Stimulated activated CD8-positive, alpha-beta memory T cell treated with anti-CD3 and anti-CD28 coated beads, Interleukin-2, amount 100 ng/mL, for 48 hours (primary cell): ENCODE data around the gene SLC27A4.
A peak's percentile ranks its signal among the peaks of the same experiment; 100 is the strongest.

Source experiments
- DNase-seq, 2 donors: peaks; one replicate each; pipeline ENCODE4 v3.0.0-alpha.2; 2020; ENCODE audit warnings: low read depth in 2 of 2

SLC27A4 gene

DNA sequence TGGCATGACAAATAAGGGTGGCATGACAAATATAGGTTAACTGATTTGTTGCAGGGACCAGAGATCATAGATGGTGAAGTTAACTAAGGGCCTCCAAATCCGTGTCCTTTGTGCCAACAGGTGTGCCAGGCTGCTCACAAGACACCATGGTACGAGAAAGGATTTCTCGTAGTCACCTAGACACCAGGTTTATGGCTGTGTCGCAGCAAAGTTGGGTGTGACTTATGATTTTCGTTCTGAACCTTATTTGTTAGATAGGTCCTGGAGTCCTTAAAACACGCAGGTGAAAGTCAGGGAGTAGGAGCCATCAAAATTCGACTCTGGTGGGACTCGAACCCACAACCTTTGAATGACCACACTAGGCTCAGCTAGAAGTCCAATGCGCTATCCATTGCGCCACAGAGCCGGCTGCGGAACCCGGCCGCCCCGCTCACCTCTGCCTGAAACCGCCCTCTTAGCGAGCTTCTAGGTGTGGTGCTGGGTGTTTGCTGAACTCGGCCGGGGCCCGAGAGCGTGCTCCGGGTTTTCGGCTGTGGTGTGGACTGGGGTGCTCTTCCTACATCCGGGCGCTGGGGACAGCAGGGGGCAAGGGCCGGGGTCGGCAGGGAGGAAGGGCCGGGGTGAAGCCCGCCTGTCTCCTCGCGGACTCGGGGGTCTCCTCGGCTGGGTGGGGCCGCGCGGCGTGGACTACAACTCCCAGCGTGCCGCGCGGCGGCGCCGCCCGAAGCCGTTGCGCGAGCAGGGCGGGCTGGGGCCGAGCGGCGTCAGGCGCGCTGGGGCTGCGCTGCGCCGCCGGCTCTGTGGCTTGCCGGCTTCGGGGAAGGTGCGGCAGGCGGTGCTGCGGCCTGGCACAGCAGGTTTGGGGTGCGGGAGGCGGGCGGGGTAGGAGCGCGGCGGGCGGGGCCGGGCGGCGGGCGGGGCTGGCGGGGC lies at the start of gene SLC27A4:
Gene SLC27A4 (plus strand): TSS at position 767 of the 930 bp plus-strand sequence. CDS start 2,606 bp downstream, outside the sequence.
- peak; percentile 58 to 79 for DNase-seq

DNA sequence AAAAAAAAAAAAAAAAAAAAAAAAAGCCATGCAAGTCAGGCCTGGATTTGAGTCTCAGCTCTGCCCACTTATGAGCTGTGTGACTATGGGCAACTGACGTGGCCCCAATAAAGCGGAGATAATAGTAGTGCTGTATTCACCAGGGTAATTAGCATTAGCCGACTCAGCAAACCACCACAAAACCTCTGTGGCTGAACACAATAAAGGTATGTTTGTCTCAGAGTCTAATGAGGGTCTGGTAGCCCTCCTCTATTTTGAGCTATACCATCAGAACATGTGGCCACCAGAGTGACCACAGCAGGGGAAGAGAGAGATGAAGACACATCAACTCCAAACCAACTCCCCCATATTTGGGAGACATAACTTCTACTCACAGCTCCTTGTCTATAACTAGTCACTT lies 48.3 kb upstream of the SLC27A4 start:
- DNase-seq = no peak

DNA sequence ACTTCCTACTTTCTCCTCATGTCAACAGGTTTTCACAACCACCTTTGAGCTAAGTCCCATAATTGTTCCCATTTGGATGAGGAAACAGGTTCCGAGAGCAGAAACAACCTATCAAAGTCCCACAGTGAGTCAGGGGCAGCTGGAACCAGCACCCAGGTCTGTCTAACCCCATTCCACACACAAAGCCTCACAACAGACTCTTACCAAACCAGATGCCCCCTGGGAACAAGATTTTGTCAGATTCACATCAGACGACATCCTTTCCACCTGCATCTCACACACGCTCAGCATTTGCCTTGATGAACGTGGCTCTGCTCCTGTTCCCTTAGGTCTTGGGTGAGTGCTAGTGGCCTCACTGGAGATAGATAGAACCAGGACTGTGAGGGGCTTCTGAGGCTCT lies 47.2 kb upstream of the SLC27A4 start:
- no peak for DNase-seq

DNA sequence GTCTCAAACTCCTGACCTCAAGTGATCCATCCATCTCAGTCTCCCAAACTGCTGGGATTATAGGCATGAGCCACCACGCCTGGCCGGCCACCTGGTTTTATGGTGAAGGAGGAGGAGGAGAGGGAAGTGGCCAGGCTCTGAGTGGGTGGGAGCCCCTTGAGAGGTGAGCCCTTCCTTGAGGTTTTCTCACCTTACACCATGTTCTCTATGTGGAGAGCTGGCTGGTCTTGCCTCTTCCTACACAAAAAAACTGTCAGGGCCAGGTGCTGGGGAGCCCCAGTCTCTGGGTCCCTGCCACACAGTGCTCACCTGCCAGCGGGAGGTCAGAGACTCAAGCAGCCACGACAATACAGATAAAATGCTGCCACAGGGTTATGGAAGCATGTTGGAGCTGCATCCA lies 46.2 kb upstream of the SLC27A4 start:
- DNase-seq = no peak

DNA sequence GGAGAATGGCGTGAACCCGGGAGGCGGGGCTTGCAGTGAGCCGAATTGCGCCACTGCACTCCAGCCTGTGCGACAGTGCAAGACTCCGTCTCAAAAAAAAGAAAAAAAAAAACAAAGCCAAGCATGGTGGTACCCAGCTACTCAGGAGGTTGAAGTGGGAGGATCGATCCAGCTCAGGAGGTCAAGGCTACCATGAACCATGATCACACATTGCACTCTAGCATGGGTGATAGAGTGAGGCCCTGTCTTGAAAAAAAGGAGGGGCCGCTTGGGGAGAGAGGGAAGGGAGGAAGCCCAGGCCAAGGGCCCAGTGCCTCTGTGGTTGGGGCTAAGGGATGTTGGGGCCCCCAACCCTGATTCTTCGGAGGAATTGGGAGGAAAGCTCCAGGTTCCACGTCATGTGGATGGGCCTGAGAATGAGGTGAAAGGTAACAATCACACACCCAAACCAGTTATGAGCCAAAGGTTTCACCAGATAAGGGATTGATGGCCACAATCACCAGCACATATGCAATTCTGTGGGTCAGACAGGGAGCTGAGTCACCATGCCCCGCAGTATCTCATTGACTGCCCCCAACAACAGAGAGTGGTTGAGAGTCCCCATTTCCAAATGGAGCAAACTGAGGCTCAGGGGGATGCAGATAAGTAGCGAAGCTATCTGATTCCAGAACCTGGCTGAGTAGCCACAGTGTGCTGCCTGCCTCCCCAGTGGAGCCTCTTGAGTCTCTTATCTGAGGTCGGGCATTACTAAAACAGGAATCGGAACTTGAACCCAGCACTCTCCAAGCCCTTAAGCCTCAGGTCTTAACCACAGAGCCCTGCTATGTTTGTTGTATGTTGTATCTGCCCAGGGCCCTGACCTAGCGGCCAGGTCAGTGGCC lies 43.7 kb upstream of the SLC27A4 start:
- no peak for DNase-seq

DNA sequence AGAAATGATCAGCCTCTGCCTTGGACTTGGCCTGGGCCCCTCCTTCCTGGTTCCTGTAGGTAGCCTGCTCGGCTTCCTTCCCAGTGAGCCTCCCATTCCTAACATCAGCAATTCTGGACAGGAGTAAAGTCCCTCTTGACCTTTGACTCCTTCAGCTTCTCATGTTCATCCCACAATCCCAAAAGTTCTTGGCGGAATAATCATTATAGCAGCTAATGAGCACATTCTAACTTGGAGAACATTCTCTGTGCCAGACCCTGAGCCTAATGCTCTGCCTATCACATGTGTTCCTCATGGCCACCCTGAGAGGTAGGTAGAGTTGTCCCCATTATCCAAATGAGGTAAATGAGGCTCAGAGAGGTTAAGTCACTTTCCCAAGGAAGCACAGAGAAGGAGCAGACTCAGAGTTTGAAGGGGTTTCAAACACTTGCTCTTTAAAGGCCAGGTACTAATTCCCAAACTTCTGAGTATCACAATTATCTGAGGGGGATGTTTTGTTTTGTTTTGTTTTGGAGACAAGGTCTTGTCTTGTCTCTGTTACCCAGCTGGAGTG lies 43.0 kb upstream of the SLC27A4 start:
- no peak for DNase-seq

DNA sequence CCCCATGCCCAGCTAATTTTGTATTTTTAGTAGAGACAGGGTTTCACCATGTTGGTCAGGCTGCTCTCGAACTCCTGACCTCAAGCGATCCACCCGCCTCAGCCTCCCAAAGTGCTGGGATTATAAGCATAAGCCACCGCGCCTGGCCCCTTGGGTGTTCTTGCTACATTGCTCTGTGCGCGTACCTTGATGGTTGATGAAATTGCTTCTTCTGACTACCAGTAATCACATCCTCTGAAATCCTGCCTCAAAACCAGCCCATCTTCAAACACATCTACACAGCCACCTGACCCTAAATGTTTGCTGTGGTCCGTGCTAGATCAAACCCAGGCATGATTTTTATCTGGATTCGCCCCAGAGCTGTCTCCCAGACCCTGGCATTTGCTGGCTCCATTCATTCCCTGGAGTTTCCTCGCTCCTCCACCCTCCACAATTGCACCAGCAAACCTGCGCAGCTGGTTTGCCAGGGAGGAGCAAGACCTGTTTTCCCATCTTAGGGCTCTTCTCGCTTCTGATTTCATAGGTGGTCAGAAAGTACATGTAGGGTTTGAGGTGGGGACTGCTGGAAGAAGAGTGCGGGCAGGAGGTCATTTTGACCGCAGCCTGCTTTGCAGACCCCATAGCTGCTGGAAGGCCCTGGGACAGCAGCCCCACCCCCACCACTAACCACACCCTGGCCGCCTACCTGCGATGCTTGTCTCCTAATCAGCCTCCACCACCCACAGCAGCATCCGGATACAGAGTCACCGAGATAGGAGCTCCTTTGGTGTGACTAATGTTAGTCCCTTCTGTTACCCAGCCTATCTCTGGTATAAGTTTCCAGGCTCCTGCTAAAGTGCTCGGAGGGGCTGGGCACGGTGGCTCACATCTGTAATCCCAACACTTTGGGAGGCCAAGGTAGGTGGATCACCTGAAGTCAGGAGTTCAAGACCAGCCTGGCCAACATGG lies 41.5 kb upstream of the SLC27A4 start:
- DNase-seq = no peak

DNA sequence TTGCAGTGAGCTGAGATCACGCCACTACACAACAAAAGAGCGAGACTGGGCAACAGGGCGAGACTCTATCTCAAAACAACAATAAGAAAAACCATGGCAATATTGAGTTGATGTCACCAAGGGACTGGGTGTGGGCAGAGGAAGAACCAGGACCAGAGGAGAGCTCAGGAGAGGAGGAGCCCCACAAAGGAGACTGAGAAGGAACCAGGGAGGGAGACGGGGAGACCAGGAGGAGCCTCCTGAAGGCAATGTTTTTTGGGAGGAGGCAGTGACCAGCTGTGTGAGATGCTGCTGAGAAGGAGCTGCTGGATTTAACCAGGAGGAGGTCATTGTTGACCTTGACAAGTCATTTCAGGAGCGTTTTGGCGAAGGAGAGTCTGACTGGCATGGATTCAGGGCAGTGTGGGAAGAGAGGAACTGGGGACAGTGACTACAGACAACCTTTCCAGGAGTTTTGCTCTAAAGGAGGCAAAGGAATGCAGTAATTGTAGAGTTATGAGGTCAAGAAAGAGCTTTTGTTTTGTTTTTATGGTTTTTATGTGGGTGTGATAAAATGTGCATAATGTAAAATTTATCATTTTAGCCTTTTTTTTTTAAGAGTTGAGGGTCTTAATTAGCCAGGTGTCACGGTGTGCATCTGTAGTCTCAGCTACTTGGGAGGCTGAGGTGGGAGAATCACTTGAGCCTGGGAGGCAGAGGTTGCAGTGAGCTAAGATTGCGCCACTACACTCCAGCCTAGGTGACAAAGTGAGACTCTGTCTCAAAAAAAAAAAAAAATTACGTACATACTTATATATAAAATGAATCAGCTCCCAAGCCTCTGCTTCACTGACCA lies 36.0 kb upstream of the SLC27A4 start:
- DNase-seq = no peak

DNA sequence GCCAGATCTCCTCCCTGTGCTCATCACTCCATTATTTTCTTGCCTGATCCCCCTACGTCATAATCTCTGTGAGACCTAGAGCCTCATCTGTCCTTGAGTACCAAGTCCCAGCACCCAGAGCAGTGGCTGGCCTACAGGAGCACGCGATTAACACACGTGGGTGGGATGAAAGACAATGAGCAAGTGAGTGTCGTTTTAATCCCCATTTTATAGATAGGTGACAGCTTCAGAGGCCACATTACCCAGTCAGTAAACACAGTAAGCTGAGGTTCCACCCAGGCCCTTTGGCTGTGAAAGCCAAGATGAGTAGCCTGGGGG lies 35.4 kb upstream of the SLC27A4 start:
- no peak for DNase-seq

DNA sequence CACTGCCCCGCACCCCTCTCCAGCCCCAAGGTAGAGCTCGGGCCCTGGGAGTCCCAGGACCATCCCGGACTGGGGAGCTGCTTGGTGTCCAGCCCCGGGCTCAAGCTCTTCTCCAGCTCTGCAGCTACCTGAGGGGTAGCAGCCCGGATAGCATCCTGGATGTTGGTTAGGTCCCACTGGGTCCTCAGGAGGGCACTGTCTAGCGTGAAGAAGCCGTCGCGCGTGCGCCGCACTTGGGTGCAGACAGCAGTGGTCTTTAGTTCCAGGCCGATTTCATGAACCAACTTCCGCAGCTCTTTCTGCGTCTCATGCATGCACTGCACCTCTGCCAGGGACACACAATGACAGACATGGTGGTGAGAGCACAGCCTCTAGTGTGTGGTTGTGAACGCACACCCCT lies 30.8 kb upstream of the SLC27A4 start:
- no peak for DNase-seq

DNA sequence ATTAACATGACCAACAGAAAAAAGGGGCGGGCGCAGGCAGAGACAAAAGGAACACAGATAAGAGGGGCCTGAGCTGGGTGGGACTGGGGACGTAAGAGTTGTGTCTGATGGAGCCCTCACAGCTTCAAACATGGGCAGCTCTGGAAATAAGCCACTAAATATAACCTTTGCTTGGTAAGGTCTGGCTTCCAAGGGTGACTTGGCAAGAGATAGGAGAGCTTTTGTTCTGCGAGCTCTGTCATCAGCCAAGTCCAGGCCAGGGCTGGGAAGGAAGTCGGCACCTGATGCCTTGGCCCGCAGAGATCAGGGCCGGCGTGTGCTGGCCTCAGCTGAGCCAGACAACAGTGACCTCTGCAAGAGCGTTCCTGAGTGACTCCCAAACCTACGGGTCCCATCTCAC lies 29.9 kb upstream of the SLC27A4 start:
- DNase-seq = no peak

DNA sequence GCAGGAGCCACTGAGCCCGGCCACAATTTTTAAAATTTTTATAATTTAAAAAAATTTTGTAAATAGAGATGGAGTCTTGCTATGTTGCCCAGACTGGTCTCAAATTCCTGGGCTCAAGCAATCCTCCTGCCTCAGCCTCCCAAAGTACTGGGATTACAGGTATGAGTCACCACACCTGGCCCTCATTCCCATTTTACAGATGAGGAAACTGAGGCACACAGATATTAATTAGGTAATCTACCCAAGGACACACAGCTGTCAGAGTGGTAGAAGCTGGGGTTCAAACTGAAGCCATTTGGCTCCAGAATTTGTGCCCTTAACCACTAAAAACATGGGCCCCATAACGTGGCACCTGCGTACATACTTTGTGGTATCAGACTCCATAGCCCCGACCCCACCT lies 25.6 kb upstream of the SLC27A4 start:
- DNase-seq = no peak

DNA sequence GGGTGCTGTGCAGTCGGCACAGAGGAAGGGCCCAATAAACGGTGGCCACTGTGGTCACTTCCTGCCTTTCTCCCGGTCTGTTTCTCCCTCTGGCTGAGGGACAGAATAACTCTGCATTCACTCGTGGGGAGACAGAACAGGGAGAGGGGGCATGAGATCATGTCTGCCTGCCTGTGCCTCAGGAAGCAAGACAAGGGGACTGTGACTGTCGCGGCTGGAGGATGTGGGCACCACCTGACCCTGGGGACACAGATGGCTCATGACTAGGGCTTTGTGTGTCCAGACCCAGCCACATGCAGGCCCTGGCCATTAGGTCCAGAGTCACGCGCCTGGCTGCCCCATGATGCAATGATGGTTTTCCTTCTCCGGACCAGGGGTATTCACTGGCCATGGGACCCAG lies 23.9 kb upstream of the SLC27A4 start:
- no peak for DNase-seq

DNA sequence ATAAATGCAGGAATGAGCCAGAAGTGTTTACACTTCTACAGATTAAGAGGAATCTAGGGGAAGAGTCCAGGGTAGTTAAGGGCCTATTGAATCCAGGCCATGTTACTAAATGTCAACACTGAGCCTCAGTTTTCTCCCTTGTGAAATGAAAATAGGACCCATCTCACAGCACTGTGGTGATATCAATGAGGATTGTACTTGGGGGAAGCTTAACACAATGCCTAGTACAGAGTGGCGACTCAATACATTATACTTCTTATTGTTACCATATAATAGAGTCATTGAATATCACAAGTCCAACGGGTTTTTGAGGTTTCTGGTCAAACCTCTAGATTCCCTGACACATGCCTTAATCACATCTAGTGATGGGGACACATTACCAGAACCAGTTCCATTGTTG lies 22.7 kb upstream of the SLC27A4 start:
- no peak for DNase-seq

DNA sequence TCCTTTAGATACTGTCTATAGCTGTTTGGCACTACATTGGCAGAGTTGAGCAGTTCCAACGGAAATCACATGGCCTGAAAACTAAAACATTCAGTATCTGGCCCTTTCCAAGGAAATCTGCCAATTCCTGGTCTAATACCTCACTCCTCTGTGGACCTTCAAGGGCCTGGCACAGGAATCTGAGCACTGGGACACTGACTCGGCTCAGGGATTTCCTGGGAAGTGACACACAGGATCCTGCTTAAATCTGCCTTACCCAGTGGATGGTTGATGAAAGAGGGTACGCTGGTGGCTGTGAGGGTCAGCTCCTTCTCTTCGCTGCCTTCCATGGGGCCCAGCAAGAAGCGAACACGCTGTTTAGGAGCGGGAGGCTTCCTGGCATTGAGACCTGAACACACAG lies 19.0 kb upstream of the SLC27A4 start:
- DNase-seq = no peak

DNA sequence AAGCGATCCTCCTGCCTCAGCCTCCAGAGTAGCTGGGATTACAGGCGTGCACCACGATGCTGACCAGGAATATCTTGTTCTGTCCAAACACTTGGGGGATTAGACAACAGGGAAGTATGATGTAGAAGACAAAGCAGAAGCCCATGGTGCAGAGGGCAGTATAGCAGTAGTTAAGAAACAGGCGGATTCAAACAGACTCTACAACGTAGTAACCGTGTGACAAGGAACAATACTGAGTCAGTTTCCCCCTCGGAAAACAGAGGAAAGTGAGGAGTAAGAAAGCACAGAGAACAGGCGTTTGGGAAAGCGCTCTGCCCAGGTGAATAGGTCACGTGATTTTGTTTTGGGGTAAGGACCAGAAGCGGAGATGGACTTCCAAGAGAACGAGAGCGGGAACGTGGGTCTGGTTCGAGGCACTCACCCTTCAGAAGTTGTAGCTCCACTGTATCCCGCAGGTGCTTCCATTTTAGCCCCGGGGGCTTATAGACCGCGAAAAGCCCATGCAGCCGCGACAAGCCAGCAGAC lies 18.4 kb upstream of the SLC27A4 start:
- no peak for DNase-seq

DNA sequence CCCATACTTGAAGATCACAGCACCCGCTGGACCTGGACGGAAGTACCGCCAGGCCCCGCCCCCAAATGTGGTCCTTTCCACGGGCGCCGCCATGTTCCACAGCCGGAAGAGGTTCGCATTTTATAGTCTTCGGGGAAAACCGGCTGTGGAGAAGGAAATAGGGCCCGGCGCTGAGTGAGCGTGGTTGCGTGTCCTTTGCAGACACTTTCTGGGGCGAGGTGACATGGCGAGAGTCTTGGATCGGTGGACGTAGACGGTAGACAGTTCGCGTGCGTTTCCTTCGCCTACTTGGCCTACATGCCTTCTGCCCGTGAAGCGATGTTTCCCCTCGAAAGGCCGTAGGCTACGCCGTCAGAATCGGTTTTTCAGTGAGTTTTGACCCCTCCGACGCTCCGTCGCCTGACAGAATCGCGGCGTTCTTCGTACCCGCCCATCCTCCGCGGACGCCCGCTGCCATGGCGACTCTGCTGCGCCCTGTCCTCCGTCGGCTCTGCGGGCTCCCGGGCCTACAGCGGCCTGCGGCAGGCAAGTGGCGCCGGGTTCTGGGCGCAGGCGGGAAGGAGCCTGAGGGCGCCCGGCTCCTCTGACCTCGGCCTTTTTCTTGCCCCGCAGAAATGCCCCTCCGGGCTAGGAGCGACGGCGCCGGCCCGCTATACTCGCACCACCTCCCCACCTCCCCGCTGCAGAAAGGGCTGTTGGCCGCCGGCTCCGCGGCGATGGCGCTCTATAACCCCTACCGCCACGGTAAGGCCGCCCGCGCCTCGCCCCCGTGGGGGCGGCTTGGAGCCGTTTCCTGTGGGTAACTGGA lies 17.7 kb upstream of the SLC27A4 start, which contains the start of the genes COQ4 and TRUB2:
Gene COQ4 (plus strand): TSS at position 436 of the 808 bp plus-strand sequence. CDS start 20 bp downstream, at position 456.
Gene TRUB2 (minus strand): TSS at position 44 of the 808 bp plus-strand sequence. CDS start 39 bp downstream, at position 5.
- peak; percentile 89 to 90 for DNase-seq

DNA sequence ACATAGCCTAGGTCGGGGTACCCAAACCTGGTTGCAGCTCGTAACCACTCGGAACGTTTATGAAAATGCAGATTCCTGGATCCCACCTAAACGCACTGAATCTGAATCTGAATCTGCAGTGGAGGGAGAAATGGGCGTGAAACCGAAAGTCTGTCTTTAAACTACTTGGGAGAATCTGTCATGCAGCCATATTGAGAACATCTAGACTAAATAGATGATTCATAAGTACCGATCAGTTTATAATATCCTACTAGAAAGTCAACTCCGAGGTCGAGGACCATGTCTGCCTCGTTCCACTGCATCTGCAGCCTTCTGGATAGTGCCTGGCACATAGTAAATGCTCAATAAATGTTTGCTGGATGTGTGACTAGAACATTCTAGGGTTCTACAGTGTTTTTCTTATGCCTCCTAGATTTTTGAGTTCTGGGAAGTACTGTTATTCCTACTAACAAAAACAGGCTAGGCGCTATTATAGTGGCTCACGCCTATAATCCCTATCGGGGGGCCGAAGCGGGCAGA lies 17.1 kb upstream of the SLC27A4 start:
- DNase-seq = no peak

DNA sequence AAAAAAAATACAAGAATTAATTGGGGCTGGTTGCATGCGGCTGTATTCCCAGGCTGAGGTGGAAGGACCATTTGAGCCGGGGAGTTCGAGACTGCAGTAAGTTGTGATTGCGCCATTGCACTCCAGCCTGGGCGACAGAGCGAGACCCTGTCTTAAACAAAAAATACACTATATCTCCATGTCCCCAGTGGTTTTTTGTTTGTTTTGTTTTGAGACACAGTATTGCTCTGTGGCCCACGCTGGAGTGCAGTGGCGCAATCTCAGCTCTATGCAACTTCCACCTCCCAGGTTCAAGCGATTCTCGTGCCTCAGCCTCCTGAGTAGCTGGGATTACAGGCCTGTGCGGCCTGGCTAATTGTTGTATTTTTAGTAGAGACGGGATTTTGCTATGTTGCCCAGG lies 16.5 kb upstream of the SLC27A4 start:
- DNase-seq = no peak
